HG03064 (cell line): ENCODE data around the gene USP35.
"Not testable (repeated sequence)": the region's sequence is repeated elsewhere in the genome, so short reads cannot be mapped to it uniquely, and the experiment has no call there.

Source experiments
- ATAC-seq: cut with Tn5 transposase; IDR thresholded peaks from one replicate; pipeline ENCODE4 v1.9.1; 2021; ENCODE audit warnings: low read depth; ENCODE audit not compliant: unreplicated experiment

The USP35 gene

GRCh38 chr11:78213526-78214330, 25.0 kb downstream of the USP35 start:
- ATAC-seq = no peak

GRCh38 chr11:78214331-78215194, 25.8 kb downstream of the USP35 start:
- no peak for ATAC-seq

GRCh38 chr11:78216021-78216420, 27.3 kb downstream of the USP35 start:
- no peak for ATAC-seq

- ATAC-seq = no peak
Observed at GRCh38 chr11:78216571-78217287, 28.0 kb downstream of the USP35 start.

GRCh38 chr11:78217650-78218541, 29.2 kb downstream of the USP35 start:
- ATAC-seq = no peak

GRCh38 chr11:78218707-78219492, 30.2 kb downstream of the USP35 start:
- ATAC-seq = no peak

GRCh38 chr11:78219493-78220217, 30.9 kb downstream of the USP35 start:
- no peak for ATAC-seq

GRCh38 chr11:78220218-78221157, 31.8 kb downstream of the USP35 start:
- no peak for ATAC-seq

GRCh38 chr11:78221396-78222315, 32.9 kb downstream of the USP35 start:
- no peak for ATAC-seq

GRCh38 chr11:78222726-78223125, 34.0 kb downstream of the USP35 start:
- ATAC-seq = not testable (repeated sequence)

- peak; percentile 70 for ATAC-seq
Observed at GRCh38 chr11:78223320-78223954, 34.7 kb downstream of the USP35 start.

GRCh38 chr11:78224506-78224905, 35.8 kb downstream of the USP35 start:
- ATAC-seq = no peak

GRCh38 chr11:78224906-78225420, 36.2 kb downstream of the USP35 start:
- ATAC-seq = no peak

- ATAC-seq = no peak
Observed at GRCh38 chr11:78226684-78227680, 38.3 kb downstream of the USP35 start.

GRCh38 chr11:78227921-78228320, 39.2 kb downstream of the USP35 start:
- ATAC-seq = no peak
